MM.1S (cell line): Measurements from ENCODE around the gene GRB2.

Experiments used
- EZH2 ChIP-seq: fragments of 300-600 bp; sonication (generic); optimal IDR thresholded peaks from 2 replicates; pipeline ENCODE3; 2017; ENCODE audit warnings: low read depth, mild to moderate bottlenecking, antibody characterized with exemption, low read length, mixed read lengths
- TF ChIP-seq, protein P1 (sequence below): fragments of 300-600 bp; sonication (generic); IDR thresholded peaks from 2 replicates; pipeline ENCODE4 v1.5.1; 2016; ENCODE audit warnings: antibody characterized with exemption, low read length, mixed read lengths

DNA sequence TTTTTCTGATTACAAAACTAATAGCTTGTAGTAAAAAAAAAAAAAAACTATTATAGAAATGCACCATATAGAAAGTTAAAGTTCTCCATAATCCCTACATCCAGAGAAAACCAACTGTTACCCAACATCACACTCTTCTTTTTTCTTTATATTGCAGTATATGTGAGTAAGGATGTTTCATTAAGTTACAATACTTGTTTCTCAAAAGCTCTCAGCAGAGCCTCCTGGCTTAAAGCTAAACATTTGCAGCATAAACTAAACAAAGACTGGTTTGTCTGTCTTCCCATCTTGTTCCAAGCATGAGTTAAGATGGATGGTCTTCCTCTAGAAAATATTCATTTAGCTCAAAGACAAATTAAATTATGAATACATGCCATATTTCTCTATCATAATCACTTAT lies 25.2 kb downstream of the GRB2 start:
- TF ChIP-seq, protein P1, sequence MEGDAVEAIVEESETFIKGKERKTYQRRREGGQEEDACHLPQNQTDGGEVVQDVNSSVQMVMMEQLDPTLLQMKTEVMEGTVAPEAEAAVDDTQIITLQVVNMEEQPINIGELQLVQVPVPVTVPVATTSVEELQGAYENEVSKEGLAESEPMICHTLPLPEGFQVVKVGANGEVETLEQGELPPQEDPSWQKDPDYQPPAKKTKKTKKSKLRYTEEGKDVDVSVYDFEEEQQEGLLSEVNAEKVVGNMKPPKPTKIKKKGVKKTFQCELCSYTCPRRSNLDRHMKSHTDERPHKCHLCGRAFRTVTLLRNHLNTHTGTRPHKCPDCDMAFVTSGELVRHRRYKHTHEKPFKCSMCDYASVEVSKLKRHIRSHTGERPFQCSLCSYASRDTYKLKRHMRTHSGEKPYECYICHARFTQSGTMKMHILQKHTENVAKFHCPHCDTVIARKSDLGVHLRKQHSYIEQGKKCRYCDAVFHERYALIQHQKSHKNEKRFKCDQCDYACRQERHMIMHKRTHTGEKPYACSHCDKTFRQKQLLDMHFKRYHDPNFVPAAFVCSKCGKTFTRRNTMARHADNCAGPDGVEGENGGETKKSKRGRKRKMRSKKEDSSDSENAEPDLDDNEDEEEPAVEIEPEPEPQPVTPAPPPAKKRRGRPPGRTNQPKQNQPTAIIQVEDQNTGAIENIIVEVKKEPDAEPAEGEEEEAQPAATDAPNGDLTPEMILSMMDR, result no peak
- no peak for TF ChIP-seq EZH2
